HepG2 (cell line): Measurements from ENCODE around the gene SORD. TPM values are rescaled to one million over a fixed set of nuclear protein-coding genes. Genes with fewer than 3 reads are reported as not detected.
"Not testable (repeated sequence)": the region's sequence is repeated elsewhere in the genome, so short reads cannot be mapped to it uniquely, and the experiment has no call there.

ENCODE experiments used
- ATAC-seq: fragments of 200-7000 bp; cut with Tn5 transposase; 3 replicates; pipeline ENCODE4 v1.9.1; 2020; ENCODE audit warnings: mild to moderate bottlenecking, moderate library complexity
- BruUV-seq: library from RNA; stranded (reverse); fragments of 400-500 nt; replicated peaks from 2 replicates; lab custom pipeline; 2021; lab: Mats Ljungman, UMichigan
- CTCF ChIA-PET: fragments of 300-600 bp; formaldehyde crosslinking; extraction: SDS; loops from one replicate; lab custom pipeline; 2021; ENCODE audit warnings: low total read pairs, inconsistent platforms, low intra/inter-chr PET ratio; lab: Yijun Ruan, JAX
- POLR2A ChIA-PET: fragments of 350-600 bp; sonication (Branson Sonifier 250); formaldehyde crosslinking; loops from one replicate; lab custom pipeline; 2020; ENCODE audit warnings: antibody characterized with exemption, inconsistent platforms; lab: Yijun Ruan, JAX
- DNase-seq: peaks from one replicate; pipeline ENCODE4 v3.0.0-alpha.2; 2015; ENCODE audit warnings: low spot score
- FAIRE-seq: peaks from 3 replicates; lab custom pipeline; 2011; peaks lifted over from hg19 to GRCh38; lab: Jason Lieb, UNC
- H2AFZ ChIP-seq: one replicate; pipeline ENCODE4 v1.6.1; 2011; ENCODE audit warnings: low read length, inconsistent platforms
- H3K27ac ChIP-seq: fragments of 300-600 bp; 3 replicates; pipeline ENCODE4 v1.8.0; 2011; ENCODE audit warnings: mixed run types, mild to moderate bottlenecking, mixed read lengths, low read length, inconsistent platforms; ENCODE audit not compliant: insufficient read depth; ENCODE audit errors: extremely low read length
- H3K27me3 ChIP-seq, 2 experiments: fragments of 200-600 bp in 1 of 2; 2 replicates in 1 of 2; 3 replicates in 1 of 2; pipeline versions ENCODE4 v1.6.0 to v1.8.0; 2011; ENCODE audit warnings: low read length in 2 of 2, mild to moderate bottlenecking in 2 of 2, moderate library complexity in 2 of 2, inconsistent platforms in 1 of 2; ENCODE audit not compliant: insufficient read depth in 2 of 2, control insufficient read depth in 1 of 2
- H3K36me3 ChIP-seq, 2 experiments: fragments of 200-600 bp in 1 of 2; replicated peaks in 1 of 2; 2 replicates in 1 of 2; 3 replicates in 1 of 2; pipeline versions ENCODE4 v1.5.1 to v1.8.0; 2011; ENCODE audit warnings: low read length in 2 of 2, inconsistent platforms in 1 of 2; ENCODE audit not compliant: insufficient read depth in 2 of 2, control insufficient read depth in 1 of 2
- H3K4me1 ChIP-seq: 2 replicates; pipeline ENCODE4 v1.5.1; 2012; ENCODE audit warnings: low read length, inconsistent platforms; ENCODE audit not compliant: insufficient read depth
- H3K4me2 ChIP-seq: 2 replicates; pipeline ENCODE4 v1.6.0; 2011; ENCODE audit warnings: low read depth, low read length, inconsistent platforms
- H3K4me3 ChIP-seq, 3 experiments: fragments of 200-600 bp in 1 of 3; sonication (generic), shearing (Covaris generic) in 1 of 3; replicated peaks in 1 of 3; 2 replicates each; pipeline ENCODE4 v1.5.1; 2011 to 2016; ENCODE audit warnings: low read length in 3 of 3, inconsistent platforms in 2 of 3, low read depth in 2 of 3, mild to moderate bottlenecking in 2 of 3, control low read depth in 1 of 3, mixed read lengths in 1 of 3; ENCODE audit not compliant: insufficient read depth in 1 of 3
- H3K79me2 ChIP-seq: one replicate; pipeline ENCODE4 v1.6.1; 2011; ENCODE audit warnings: low read length, inconsistent platforms; ENCODE audit not compliant: insufficient read depth
- H3K9ac ChIP-seq: 2 replicates; pipeline ENCODE4 v1.6.0; 2011; ENCODE audit warnings: mild to moderate bottlenecking, low read depth, low read length, inconsistent platforms; ENCODE audit not compliant: insufficient read depth
- H3K9me3 ChIP-seq: 2 replicates; pipeline ENCODE4 v1.5.1; 2012; ENCODE audit warnings: mild to moderate bottlenecking, low read length
- H4K20me1 ChIP-seq: 2 replicates; pipeline ENCODE4 v1.6.0; 2011; ENCODE audit warnings: inconsistent platforms, mild to moderate bottlenecking, low read length, moderate library complexity; ENCODE audit not compliant: insufficient read depth
- RBFOX2 ChIP-seq: fragments of 200-400 bp; formaldehyde crosslinking; IDR thresholded peaks from 2 replicates; pipeline ENCODE4 v1.6.1; 2017; ENCODE audit warnings: low read depth, mild to moderate bottlenecking, low read length
- WGBS: methylation state at CpG from one replicate; pipeline ENCODE4 v1.1.6; 2017; ENCODE audit warnings: low lambda C conversion rate; 5-methylcytosine and 5-hydroxymethylcytosine counted together
- in situ Hi-C: cut with HindIII; loops from 2 replicates; pipeline ENCODE4 v1.10.0; 2017; ENCODE audit warnings: low pct_unique_long_range_greater_than_20kb; ENCODE audit not compliant: extremely low pct_ligation_motif_present
- intact Hi-C: fragments of 100-400 bp; cut with micrococcal nuclease; formaldehyde crosslinking; loops from one replicate; pipeline ENCODE4 v1.10.0; 2022; ENCODE audit not compliant: unreplicated experiment
- polyA plus RNA-seq, 8 experiments: library from polyadenylated mRNA; depleted of rRNA in 3 of 8; stranded (reverse) in 7 of 8; unstranded in 1 of 8; fragments of >200 nt; fragmentation: Illumina TruSeq in 4 of 8; extraction: Trizol in 4 of 8; gene quantifications; 2 replicates each; pipeline versions ENCODE4 v1.2.1 to v1.2.3, GENCODE V29; 2011 to 2016; ENCODE audit warnings: low read depth in 4 of 8, missing spikeins in 1 of 8, mixed read lengths in 1 of 8; ENCODE audit not compliant: insufficient read depth in 1 of 8
- total RNA-seq, 5 experiments: library from RNA; depleted of rRNA; stranded (reverse); fragments of >200 nt; fragmentation: Illumina TruSeq; extraction: Trizol; gene quantifications; 2 replicates each; pipeline ENCODE4 v1.2.3, GENCODE V29; 2016; ENCODE audit warnings: low read depth in 1 of 5

SORD gene
- total and polyA plus RNA-seq, 2 of the 13 experiments (the other 11 are each of a cell fraction or from before 2014, with no cell fraction given) = 59.1 to 95.3 TPM

DNA sequence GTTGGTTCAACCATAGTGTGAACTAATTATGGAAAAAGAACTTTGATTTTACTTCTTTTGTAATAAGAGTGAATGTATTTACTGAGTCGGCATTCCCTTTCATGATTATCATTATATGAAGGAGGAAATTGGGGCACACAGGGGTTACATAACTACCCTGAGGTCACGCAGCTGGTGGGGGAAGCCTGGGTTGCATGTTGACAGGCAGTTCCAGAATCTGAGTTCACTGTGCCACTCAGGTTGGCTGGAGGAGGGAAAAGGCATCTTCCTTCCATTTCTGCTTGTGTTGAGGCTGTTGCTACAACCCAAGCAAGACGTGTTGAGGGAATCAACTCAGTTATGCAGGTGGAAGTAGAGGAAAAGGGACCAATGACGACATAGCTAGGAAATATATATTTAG lies 11.1 kb downstream of the SORD start:
- in situ Hi-C loops, intact Hi-C loops: not testable (repeated sequence)

DNA sequence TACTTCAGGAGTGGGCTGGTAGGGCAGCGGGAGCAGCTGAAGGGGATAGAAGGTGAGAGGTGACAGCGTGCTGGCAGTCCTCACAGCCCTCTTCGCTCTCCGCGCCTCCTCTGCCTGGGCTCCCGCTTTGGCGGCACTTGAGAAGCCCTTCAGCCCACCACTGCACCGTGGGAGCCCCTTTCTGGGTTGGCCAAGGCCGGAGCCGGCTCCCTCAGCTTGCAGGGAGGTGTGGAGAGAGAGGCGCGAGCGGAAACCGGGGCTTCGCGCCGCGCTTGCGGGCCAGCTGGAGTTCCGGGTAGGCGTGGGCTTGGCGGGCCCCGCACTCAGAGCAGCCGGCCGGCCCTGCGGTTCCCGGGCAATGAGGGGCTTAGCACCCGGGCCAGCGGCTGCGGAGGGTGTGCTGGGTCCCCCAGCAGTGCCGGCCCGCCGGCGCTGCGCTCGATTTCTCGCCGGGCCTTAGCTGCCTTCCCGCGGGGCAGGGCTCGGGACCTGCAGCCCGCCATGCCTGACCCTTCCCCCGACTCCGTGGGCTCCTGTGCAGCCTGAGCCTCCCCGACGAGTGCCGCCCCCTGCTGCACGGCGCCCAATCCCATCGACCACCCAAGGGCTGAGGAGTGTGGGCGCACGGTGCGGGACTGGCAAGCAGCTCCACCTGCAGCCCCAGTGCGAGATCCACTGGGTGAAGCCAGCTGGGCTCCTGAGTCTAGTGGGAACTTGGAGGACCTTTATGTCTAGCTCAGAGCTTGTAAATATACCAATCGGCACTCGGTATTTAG lies 11.8 kb downstream of the SORD start:
- H3K9me3 ChIP-seq, H3K27me3 ChIP-seq, in situ Hi-C loops, CTCF ChIA-PET, FAIRE-seq, DNase-seq, H3K4me2 ChIP-seq, H3K79me2 ChIP-seq, H2AFZ ChIP-seq, BruUV-seq, H4K20me1 ChIP-seq, H3K9ac ChIP-seq, intact Hi-C loops, H3K27ac ChIP-seq, H3K4me3 ChIP-seq, ATAC-seq: not testable (repeated sequence)
- 99% methylated on average over 16 of the region's 56 CpGs for WGBS
- H3K36me3 ChIP-seq = peaks cover 1 to 17% of the 10 kb centered on the region in 2 experiments; a peak in 2 of 5 replicates
- POLR2A ChIA-PET = interaction anchor here (0.9 kb wide), 1 partner anchor 55 kb away, joined by 3 read pairs; no protein-coding TSS in a partner anchor
- H3K4me1 ChIP-seq = peaks cover 31% of the 10 kb centered on the region
- peak; percentile 42; the same call in 1 of the 2 replicates for TF ChIP-seq RBFOX2

More for the DNA sequence above, 11.1 kb downstream of the SORD start:
- Histone ChIP-seq H3K4me1 (peaks cover 34% of the 10 kb centered on the region), H3K36me3 (peaks cover 4 to 24% of the 10 kb centered on the region in 2 experiments; a peak in 4 of 5 replicates)
- H3K4me3 ChIP-seq, BruUV-seq, H3K27me3 ChIP-seq, H3K9ac ChIP-seq, CTCF ChIA-PET, H4K20me1 ChIP-seq, H2AFZ ChIP-seq, ATAC-seq, H3K27ac ChIP-seq, DNase-seq, POLR2A ChIA-PET, H3K79me2 ChIP-seq, H3K4me2 ChIP-seq, H3K9me3 ChIP-seq: not testable (repeated sequence)
- FAIRE-seq = peak; percentile 15
- WGBS = 98% methylated on average over 4 of the region's 4 CpGs
